ENCODE data around the gene MEG3. TPM values are rescaled to one million over a fixed set of nuclear protein-coding genes. Genes with fewer than 3 reads are reported as not detected.

The MEG3 gene
- total and polyA plus RNA-seq, 2 of the 4 experiments (the other 2 are of a cell fraction): 31.5 to 556 TPM

- H3K36me3 ChIP-seq (ENCODE audit: control insufficient read depth, insufficient read depth, low read length): peaks cover 44% of the 10 kb centered on the region
- no peak overlapping the region for H4K91ac ChIP-seq (ENCODE audit: insufficient read depth, low read depth, low read length)
- H2AFZ ChIP-seq (replicated peaks; ENCODE audit: low read length, poor library complexity): no peak overlapping the region
- H4K20me1 ChIP-seq (ENCODE audit: insufficient read depth, low read length): peaks cover 85% of the 10 kb centered on the region
- H3K9me3 ChIP-seq (ENCODE audit: control insufficient read depth, insufficient read depth, low read length): no peaks in the 10 kb centered on the region
- H4K8ac ChIP-seq (ENCODE audit: low read depth in 2 of 2, low read length in 2 of 2): no peak overlapping the region
- no peak overlapping the region for H3K56ac ChIP-seq (ENCODE audit: extremely low read depth, insufficient read depth, low read length)
- no peak overlapping the region for H3K4ac ChIP-seq (ENCODE audit: low read depth, low read length)
- no peaks in the 10 kb centered on the region for H3K27me3 ChIP-seq (ENCODE audit: control insufficient read depth, insufficient read depth, low read length)
- dilution Hi-C loops (cut with HindIII; ENCODE audit: low sequenced_read_pairs, unreplicated experiment): no loop called here
- H3K14ac ChIP-seq (replicated peaks; ENCODE audit: low read depth, low read length): no peak overlapping the region
- H3K4me2 ChIP-seq (ENCODE audit: low read depth, low read length): no peak overlapping the region
- CTCF ChIA-PET: no interaction called here
- H2AK5ac ChIP-seq (ENCODE audit: low read depth, low read length): no peak overlapping the region
- H3K4me3 ChIP-seq (ENCODE audit: insufficient read depth, low read depth, low read length): no peak overlapping the region
- no TSS peak for BruUV-seq (replicated peaks)
- peaks cover 17 to 62% of the 10 kb centered on the region in 2 experiments; a peak in 3 of 4 replicates for H3K79me1 ChIP-seq (ENCODE audit: low read depth in 1 of 2, low read length in 2 of 2)
- intact Hi-C loops (cut with micrococcal nuclease): no loop called here
- 88% methylated on average over 8 of the region's 21 CpGs; no CpG with 5 or more reads in 1 of the 2 experiments for WGBS, 2 experiments (ENCODE audit: extremely low coverage in 2 of 2, insufficient read length in 1 of 2)
- no peak overlapping the region for H3K23ac ChIP-seq (ENCODE audit: low read depth, low read length)
- H2AK9ac ChIP-seq (replicated peaks; ENCODE audit: low read depth, low read length, poor library complexity): no peak overlapping the region
- no peak overlapping the region for H3K27ac ChIP-seq (ENCODE audit: insufficient read depth, low read length)
- POLR2A ChIA-PET (ENCODE audit: unreplicated experiment): no interaction called here
- no peak overlapping the region for H2BK5ac ChIP-seq (ENCODE audit: low read depth, low read length, poor library complexity, severe bottlenecking)
- H4K5ac ChIP-seq (ENCODE audit: low read depth, low read length): no peak overlapping the region
- no peak for DNase-seq
- H3K4me1 ChIP-seq (ENCODE audit: control insufficient read depth, insufficient read depth, low read length): no peaks in the 10 kb centered on the region
- no peak overlapping the region for H2BK15ac ChIP-seq (ENCODE audit: low read depth, low read length)
- ATAC-seq (ENCODE audit: low read depth): no peak
- H2BK20ac ChIP-seq (ENCODE audit: low read depth, low read length): no peak overlapping the region
- H3K9ac ChIP-seq (ENCODE audit: low read depth, low read length): no peak overlapping the region
- TF ChIP-seq BHLHE40 (IDR thresholded peaks at IDR 0.05; ENCODE audit: low read depth, low read length) (no peak), MAZ (IDR thresholded peaks at IDR 0.05; ENCODE audit: borderline replicate concordance, low read depth, low read length) (no peak), USF2 (IDR thresholded peaks at IDR 0.05; ENCODE audit: low read depth, low read length) (no peak), CTCF (conservative IDR thresholded peaks at IDR 0.05; ENCODE audit: low read depth, low read length) (no peak), CHD1 (IDR thresholded peaks at IDR 0.05; ENCODE audit: low read depth, low read length) (no peak), ELK1 (IDR thresholded peaks at IDR 0.05; ENCODE audit: borderline replicate concordance, low read depth, low read length) (no peak), NFE2L2 (IDR thresholded peaks at IDR 0.05; ENCODE audit: low read depth, low read length) (no peak), FOS (IDR thresholded peaks at IDR 0.05; ENCODE audit: low read depth, low read length) (no peak), RFX5 (IDR thresholded peaks at IDR 0.05; ENCODE audit: low read depth, low read length) (no peak), MXI1 (IDR thresholded peaks at IDR 0.05; ENCODE audit: borderline replicate concordance, low read depth, low read length) (no peak), RAD21 (IDR thresholded peaks at IDR 0.05; ENCODE audit: low read length) (no peak), CEBPB (IDR thresholded peaks at IDR 0.05; ENCODE audit: low read depth, low read length) (no peak), RCOR1 (IDR thresholded peaks at IDR 0.05; ENCODE audit: insufficient replicate concordance, low read length) (no peak), POLR2A (IDR thresholded peaks at IDR 0.05; ENCODE audit: low read depth, low read length) (no peak), MAFK (IDR thresholded peaks at IDR 0.05; ENCODE audit: low read depth, low read length) (no peak), SMC3 (IDR thresholded peaks at IDR 0.05; ENCODE audit: low read depth, low read length) (no peak)
- no peak overlapping the region for H2BK120ac ChIP-seq (ENCODE audit: low read depth, low read length)
- peaks cover 14% of the 10 kb centered on the region; the same call in 1 of the 2 replicates for H3K9me1 ChIP-seq (ENCODE audit: insufficient read depth, low read length)
- in situ Hi-C loops (cut with MboI; ENCODE audit: low sequenced_read_pairs): no loop called here
- H3K18ac ChIP-seq (ENCODE audit: low read depth, low read length): no peak overlapping the region
These were observed 48.6 kb downstream of the MEG3 start for GRCh38 chr14:100874411-100875091.
